Germinal center (tissue), 1 donor: ENCODE results near the gene TTL.
"Not testable (repeated sequence)": the region's sequence is repeated elsewhere in the genome, so short reads cannot be mapped to it uniquely, and the experiment has no call there.

Experiments used
- DNase-seq: peaks from one replicate; pipeline ENCODE4 v3.0.0; 2012; ENCODE audit warnings: mixed read lengths, low spot score

The TTL gene

GRCh38 chr2:112474844-112475486, 7.0 kb upstream of the TTL start:
- DNase-seq = no peak

- no peak for DNase-seq
Observed at GRCh38 chr2:112476434-112476833, 5.5 kb upstream of the TTL start.

GRCh38 chr2:112480530-112481049, 1.4 kb upstream of the TTL start:
- peak; percentile 63 for DNase-seq

- DNase-seq = peak; percentile 89
Observed at GRCh38 chr2:112481050-112481527, 867 bp upstream of the TTL start.

- peak; percentile 37 for DNase-seq
Observed at GRCh38 chr2:112482309-112483041, 519 bp downstream of the TTL start.

- no peak for DNase-seq
Observed at GRCh38 chr2:112483042-112483473, 1.1 kb downstream of the TTL start.

- no peak for DNase-seq
Observed at GRCh38 chr2:112483831-112484230, 1.9 kb downstream of the TTL start.

- no peak for DNase-seq
Observed at GRCh38 chr2:112485849-112486248, 3.9 kb downstream of the TTL start.

GRCh38 chr2:112486895-112487294, 4.9 kb downstream of the TTL start:
- no peak for DNase-seq

GRCh38 chr2:112487444-112487961, 5.5 kb downstream of the TTL start:
- DNase-seq = no peak

- no peak for DNase-seq
Observed at GRCh38 chr2:112488201-112488600, 6.2 kb downstream of the TTL start.

GRCh38 chr2:112491946-112492345, 10.0 kb downstream of the TTL start:
- no peak for DNase-seq

- DNase-seq = no peak
Observed at GRCh38 chr2:112493048-112493447, 11.1 kb downstream of the TTL start.

GRCh38 chr2:112493858-112494648, 12.1 kb downstream of the TTL start:
- no peak for DNase-seq

- no peak for DNase-seq
Observed at GRCh38 chr2:112494828-112495227, 12.9 kb downstream of the TTL start.

GRCh38 chr2:112495878-112496277, 13.9 kb downstream of the TTL start:
- DNase-seq = not testable (repeated sequence)

- DNase-seq = not testable (repeated sequence)
Observed at GRCh38 chr2:112500850-112501484, 19.0 kb downstream of the TTL start.

GRCh38 chr2:112509239-112509998, 27.5 kb downstream of the TTL start:
- not testable (repeated sequence) for DNase-seq

GRCh38 chr2:112516801-112517200, 34.8 kb downstream of the TTL start:
- no peak for DNase-seq

- DNase-seq = no peak
Observed at GRCh38 chr2:112518807-112519206, 36.9 kb downstream of the TTL start.

- no peak for DNase-seq
Observed at GRCh38 chr2:112519506-112519905, 37.5 kb downstream of the TTL start.
